Measurements from ENCODE around the gene PRAMEF11. TPM values are rescaled to one million over a fixed set of nuclear protein-coding genes. Genes with fewer than 3 reads are reported as not detected.
"Not testable (repeated sequence)": the region's sequence is repeated elsewhere in the genome, so short reads cannot be mapped to it uniquely, and the experiment has no call there.

PRAMEF11 gene
- not detected in 2 replicates for total RNA-seq

DNA sequence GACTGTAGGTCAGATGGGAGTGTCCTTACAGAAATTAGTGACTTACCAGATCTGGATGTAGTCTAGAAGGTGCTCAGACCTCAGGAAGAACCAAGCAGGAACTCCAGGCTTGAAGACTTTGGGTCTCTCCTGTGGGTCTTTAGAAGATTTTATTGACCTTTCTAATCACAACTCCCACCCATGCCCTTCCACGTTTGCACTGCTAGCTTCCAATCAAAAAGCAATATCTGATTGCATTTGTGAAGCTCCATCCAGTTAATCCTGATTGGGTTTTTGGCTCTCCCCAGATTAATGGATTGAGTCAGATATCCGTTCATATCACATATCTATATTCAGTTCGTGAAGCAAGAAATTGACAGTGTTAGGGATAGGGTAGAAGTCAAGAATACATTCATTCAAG is at the start of gene PRAMEF11:
TSS of gene PRAMEF11 (minus strand) at position 101 of the 400 bp plus-strand sequence. CDS start 2,621 bp downstream, outside the sequence.
- H3K79me2 ChIP-seq (ENCODE audit: insufficient read depth, low read length); H3K27ac ChIP-seq (ENCODE audit: low read depth, low read length); H3K4me1 ChIP-seq (ENCODE audit: insufficient read depth, low read length); H3K4me2 ChIP-seq (ENCODE audit: insufficient read depth, low read length); H3K4me3 ChIP-seq (ENCODE audit: insufficient read depth, low read length); H3K9me3 ChIP-seq (ENCODE audit: low read depth, low read length); H3K36me3 ChIP-seq (ENCODE audit: insufficient read depth, low read length); H4K20me1 ChIP-seq (ENCODE audit: insufficient read depth, low read length); H3K27me3 ChIP-seq (ENCODE audit: insufficient read depth, low read length); DNase-seq (ENCODE audit: insufficient read length, low spot score, missing footprints); H2AFZ ChIP-seq (ENCODE audit: low read length): not testable (repeated sequence)

DNA sequence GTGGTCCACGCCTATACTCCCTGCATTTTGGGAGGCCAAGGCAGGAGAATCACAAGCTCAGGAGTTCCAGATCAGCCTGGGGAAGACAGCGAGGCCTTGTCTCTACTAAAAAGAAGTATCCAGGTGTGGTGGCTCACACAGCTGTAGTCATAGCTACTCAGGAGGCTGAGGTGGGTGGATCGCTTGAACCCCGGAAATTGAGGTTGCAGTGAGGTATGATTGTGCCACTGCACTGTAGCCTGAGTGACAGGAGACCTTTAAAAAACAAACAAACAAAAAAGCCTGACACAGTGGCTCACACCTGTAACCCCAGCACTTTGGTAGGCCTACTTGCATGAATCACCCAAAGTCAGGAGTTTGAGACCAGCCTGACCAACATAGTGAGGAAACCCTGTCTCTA is 47.2 kb upstream of the PRAMEF11 start:
- H3K27me3 ChIP-seq (ENCODE audit: insufficient read depth, low read length); H4K20me1 ChIP-seq (ENCODE audit: insufficient read depth, low read length); H3K4me1 ChIP-seq (ENCODE audit: insufficient read depth, low read length); H2AFZ ChIP-seq (ENCODE audit: low read length); H3K4me2 ChIP-seq (ENCODE audit: insufficient read depth, low read length); DNase-seq (ENCODE audit: insufficient read length, low spot score, missing footprints); H3K4me3 ChIP-seq (ENCODE audit: insufficient read depth, low read length); H3K79me2 ChIP-seq (ENCODE audit: insufficient read depth, low read length); H3K9me3 ChIP-seq (ENCODE audit: low read depth, low read length); H3K36me3 ChIP-seq (ENCODE audit: insufficient read depth, low read length); H3K27ac ChIP-seq (ENCODE audit: low read depth, low read length): not testable (repeated sequence)

DNA sequence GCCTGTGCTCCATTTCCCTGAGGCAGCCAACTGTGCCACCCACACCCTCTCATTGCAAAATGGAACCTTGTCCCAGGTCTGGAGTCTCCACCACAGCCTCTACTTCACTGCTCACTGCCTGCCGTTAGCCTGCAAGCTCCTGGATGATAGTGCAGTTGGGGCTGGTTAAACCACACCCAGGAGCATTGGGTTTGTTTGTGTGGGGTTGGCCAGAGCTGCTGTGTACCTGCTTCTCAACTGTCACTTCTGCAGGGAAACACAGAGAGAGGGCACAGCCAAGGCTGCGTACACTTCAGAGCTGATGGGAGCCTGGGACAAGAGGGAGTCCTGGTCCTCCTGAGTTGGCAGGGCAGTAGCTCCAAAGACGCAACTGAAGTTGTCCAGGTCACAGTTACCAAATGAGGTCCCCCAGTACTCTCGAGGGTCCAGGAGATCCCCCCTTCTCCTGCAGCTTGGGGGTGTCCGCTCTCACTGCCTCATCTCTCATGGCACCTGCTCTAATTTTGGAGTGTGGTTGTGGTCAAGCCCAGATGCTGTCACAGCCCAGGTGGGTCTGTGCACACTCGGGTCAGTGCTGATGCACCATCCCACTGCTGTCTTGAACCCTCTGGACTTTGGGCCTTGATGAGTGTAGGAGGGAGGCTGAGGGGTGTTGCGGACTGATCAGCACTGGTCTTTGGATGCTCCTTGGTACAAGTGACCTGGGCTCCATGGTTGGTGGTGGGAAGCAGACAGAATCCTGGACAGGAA is 32.1 kb upstream of the PRAMEF11 start:
- not testable (repeated sequence) for DNase-seq (ENCODE audit: insufficient read length, low spot score, missing footprints); H3K79me2 ChIP-seq (ENCODE audit: insufficient read depth, low read length)

DNA sequence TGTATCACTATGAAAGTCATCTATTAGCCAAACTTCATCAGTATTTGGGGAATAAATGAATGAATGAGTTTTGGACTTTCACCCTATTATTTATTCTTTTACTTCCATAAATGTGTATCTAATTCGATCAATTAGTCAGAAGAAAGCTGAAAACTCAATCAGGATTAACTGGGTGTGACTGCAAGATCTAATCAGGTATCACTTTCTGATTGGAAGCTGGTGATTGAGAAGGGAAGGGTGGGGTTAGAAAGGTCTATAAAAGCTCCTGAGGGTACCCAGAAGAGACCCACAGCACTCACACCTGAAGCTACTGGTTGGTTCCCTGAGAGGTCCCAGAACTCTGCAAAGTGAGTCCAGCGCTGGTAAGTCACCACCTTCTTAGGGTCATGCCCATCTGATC is 25.6 kb upstream of the PRAMEF11 start, which contains the start of gene PRAMEF2:
TSS of gene PRAMEF2 (plus strand) at position 301 of the 400 bp plus-strand sequence. CDS start 1,924 bp downstream, outside the sequence.
- not testable (repeated sequence) for H3K4me1 ChIP-seq (ENCODE audit: insufficient read depth, low read length); H3K27ac ChIP-seq (ENCODE audit: low read depth, low read length); H3K36me3 ChIP-seq (ENCODE audit: insufficient read depth, low read length); H3K79me2 ChIP-seq (ENCODE audit: insufficient read depth, low read length); H2AFZ ChIP-seq (ENCODE audit: low read length); DNase-seq (ENCODE audit: insufficient read length, low spot score, missing footprints); H3K27me3 ChIP-seq (ENCODE audit: insufficient read depth, low read length); H3K4me2 ChIP-seq (ENCODE audit: insufficient read depth, low read length); H4K20me1 ChIP-seq (ENCODE audit: insufficient read depth, low read length); H3K9me3 ChIP-seq (ENCODE audit: low read depth, low read length); H3K4me3 ChIP-seq (ENCODE audit: insufficient read depth, low read length)

More for the DNA sequence above, 32.1 kb upstream of the PRAMEF11 start:
- H2AFZ ChIP-seq (ENCODE audit: low read length); H3K4me1 ChIP-seq (ENCODE audit: insufficient read depth, low read length); H3K9me3 ChIP-seq (ENCODE audit: low read depth, low read length); H3K36me3 ChIP-seq (ENCODE audit: insufficient read depth, low read length); H4K20me1 ChIP-seq (ENCODE audit: insufficient read depth, low read length); H3K4me3 ChIP-seq (ENCODE audit: insufficient read depth, low read length); H3K27me3 ChIP-seq (ENCODE audit: insufficient read depth, low read length); H3K27ac ChIP-seq (ENCODE audit: low read depth, low read length); H3K4me2 ChIP-seq (ENCODE audit: insufficient read depth, low read length): not testable (repeated sequence)

DNA sequence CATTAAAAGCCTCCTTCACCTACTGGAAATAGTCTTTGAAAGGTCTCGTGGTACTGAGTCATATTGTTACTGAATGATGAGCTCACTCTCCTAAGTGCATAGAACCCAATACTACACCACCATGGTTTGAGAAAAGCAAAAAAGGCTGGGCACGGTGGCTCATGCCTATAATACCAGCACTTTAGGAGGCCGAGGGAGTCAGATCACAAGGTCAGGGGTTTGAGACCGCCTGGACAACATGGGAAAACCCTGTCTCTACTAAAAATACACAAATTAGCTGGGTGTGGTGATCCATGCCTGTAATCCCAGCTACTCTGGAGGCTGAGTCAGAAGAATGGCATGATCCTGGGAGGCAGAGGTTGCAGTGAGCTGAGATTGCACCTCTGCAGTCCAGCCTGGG is 20.6 kb upstream of the PRAMEF11 start:
- Histone ChIP-seq H3K4me1 (ENCODE audit: insufficient read depth, low read length) (no peaks in the 10 kb centered on the region), H3K27me3 (ENCODE audit: insufficient read depth, low read length) (no peaks in the 10 kb centered on the region), H3K4me3 (ENCODE audit: insufficient read depth, low read length) (no peak overlapping the region), H3K4me2 (ENCODE audit: insufficient read depth, low read length) (no peak overlapping the region), H3K27ac (ENCODE audit: low read depth, low read length) (no peak overlapping the region), H3K79me2 (ENCODE audit: insufficient read depth, low read length) (no peaks in the 10 kb centered on the region), H2AFZ (ENCODE audit: low read length) (no peak overlapping the region), H4K20me1 (ENCODE audit: insufficient read depth, low read length) (no peaks in the 10 kb centered on the region), H3K9me3 (ENCODE audit: low read depth, low read length) (no peaks in the 10 kb centered on the region), H3K36me3 (ENCODE audit: insufficient read depth, low read length) (no peaks in the 10 kb centered on the region)
- TF ChIP-seq, protein P1, sequence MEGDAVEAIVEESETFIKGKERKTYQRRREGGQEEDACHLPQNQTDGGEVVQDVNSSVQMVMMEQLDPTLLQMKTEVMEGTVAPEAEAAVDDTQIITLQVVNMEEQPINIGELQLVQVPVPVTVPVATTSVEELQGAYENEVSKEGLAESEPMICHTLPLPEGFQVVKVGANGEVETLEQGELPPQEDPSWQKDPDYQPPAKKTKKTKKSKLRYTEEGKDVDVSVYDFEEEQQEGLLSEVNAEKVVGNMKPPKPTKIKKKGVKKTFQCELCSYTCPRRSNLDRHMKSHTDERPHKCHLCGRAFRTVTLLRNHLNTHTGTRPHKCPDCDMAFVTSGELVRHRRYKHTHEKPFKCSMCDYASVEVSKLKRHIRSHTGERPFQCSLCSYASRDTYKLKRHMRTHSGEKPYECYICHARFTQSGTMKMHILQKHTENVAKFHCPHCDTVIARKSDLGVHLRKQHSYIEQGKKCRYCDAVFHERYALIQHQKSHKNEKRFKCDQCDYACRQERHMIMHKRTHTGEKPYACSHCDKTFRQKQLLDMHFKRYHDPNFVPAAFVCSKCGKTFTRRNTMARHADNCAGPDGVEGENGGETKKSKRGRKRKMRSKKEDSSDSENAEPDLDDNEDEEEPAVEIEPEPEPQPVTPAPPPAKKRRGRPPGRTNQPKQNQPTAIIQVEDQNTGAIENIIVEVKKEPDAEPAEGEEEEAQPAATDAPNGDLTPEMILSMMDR (IDR thresholded peaks at IDR 0.05; ENCODE audit: extremely low read depth, low read depth, low read length): no peak
- no peak for DNase-seq (ENCODE audit: insufficient read length, low spot score, missing footprints)

DNA sequence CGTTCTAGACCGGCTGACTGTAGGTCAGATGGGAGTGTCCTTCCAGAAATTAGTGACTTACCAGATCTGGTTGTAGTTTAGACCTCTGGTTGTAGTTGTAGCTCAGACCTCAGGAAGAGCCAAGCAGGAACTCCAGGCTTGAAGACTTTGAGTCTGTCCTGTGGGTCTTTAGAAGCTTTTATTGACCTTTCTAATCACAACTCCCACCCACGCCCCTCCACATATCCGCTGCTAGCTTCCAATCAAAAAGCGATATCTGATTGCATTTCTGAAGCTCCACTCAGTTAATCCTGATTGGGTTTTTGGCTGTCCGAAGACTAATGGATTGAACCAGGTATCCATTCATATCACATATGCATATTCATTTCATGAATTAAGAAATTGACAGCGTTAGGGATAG is 17.4 kb upstream of the PRAMEF11 start, which contains the start of gene HNRNPCL1:
TSS of gene HNRNPCL1 (minus strand) at position 101 of the 400 bp plus-strand sequence. CDS start 431 bp downstream, outside the sequence.
- H3K4me3 ChIP-seq (ENCODE audit: insufficient read depth, low read length); H4K20me1 ChIP-seq (ENCODE audit: insufficient read depth, low read length); H3K27me3 ChIP-seq (ENCODE audit: insufficient read depth, low read length); H3K4me2 ChIP-seq (ENCODE audit: insufficient read depth, low read length); H3K79me2 ChIP-seq (ENCODE audit: insufficient read depth, low read length); H3K4me1 ChIP-seq (ENCODE audit: insufficient read depth, low read length); H3K27ac ChIP-seq (ENCODE audit: low read depth, low read length); H3K9me3 ChIP-seq (ENCODE audit: low read depth, low read length); H3K36me3 ChIP-seq (ENCODE audit: insufficient read depth, low read length); DNase-seq (ENCODE audit: insufficient read length, low spot score, missing footprints); H2AFZ ChIP-seq (ENCODE audit: low read length): not testable (repeated sequence)

DNA sequence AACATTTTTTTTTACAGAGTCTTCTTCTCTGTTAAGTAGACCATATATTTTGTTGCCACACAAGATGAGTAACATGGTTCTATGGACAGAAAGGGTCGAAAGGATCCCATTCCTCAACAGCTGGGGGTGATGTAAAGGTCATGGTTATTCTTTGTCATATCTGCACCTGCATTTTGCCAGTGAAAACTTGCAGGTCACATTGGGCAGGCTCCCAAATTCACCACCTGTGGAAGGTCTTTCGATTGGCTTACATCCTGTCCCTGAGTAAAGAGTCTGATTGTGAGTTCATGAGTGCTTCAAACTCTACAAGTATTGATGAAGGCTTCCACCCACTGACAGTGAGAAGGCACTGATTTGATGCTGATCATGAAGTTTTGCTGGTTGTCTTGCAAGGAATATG is 2.0 kb upstream of the PRAMEF11 start:
- not testable (repeated sequence) for H3K4me3 ChIP-seq (ENCODE audit: insufficient read depth, low read length)

DNA sequence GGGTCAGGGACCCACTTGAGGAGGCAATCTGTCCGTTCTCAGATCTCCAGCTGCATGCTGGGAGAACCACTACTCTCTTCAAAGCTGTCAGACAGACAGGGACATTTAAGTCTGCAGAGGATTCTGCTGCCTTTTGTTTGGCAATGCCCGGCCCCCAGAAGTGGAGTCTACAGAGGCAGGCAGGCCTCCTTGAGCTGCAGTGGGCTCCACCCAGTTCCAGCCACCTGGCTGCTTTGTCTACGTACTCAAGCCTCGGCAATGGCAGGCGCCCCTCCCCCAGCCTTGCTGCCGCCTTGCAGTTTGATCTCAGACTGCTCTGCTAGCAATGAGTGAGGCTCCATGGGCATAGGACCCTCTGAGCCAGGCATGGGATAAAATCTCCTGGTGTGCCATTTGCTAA is 12.1 kb downstream of the PRAMEF11 start:
- H3K36me3 ChIP-seq (ENCODE audit: insufficient read depth, low read length); H3K4me1 ChIP-seq (ENCODE audit: insufficient read depth, low read length); H3K79me2 ChIP-seq (ENCODE audit: insufficient read depth, low read length); H3K9me3 ChIP-seq (ENCODE audit: low read depth, low read length); H4K20me1 ChIP-seq (ENCODE audit: insufficient read depth, low read length); H3K4me3 ChIP-seq (ENCODE audit: insufficient read depth, low read length); H3K27me3 ChIP-seq (ENCODE audit: insufficient read depth, low read length); H2AFZ ChIP-seq (ENCODE audit: low read length); H3K27ac ChIP-seq (ENCODE audit: low read depth, low read length); DNase-seq (ENCODE audit: insufficient read length, low spot score, missing footprints); H3K4me2 ChIP-seq (ENCODE audit: insufficient read depth, low read length): not testable (repeated sequence)

More for the DNA sequence above, 2.0 kb upstream of the PRAMEF11 start:
- not testable (repeated sequence) for H3K4me2 ChIP-seq (ENCODE audit: insufficient read depth, low read length); H3K79me2 ChIP-seq (ENCODE audit: insufficient read depth, low read length); H3K36me3 ChIP-seq (ENCODE audit: insufficient read depth, low read length); DNase-seq (ENCODE audit: insufficient read length, low spot score, missing footprints); H3K4me1 ChIP-seq (ENCODE audit: insufficient read depth, low read length); H2AFZ ChIP-seq (ENCODE audit: low read length); H3K9me3 ChIP-seq (ENCODE audit: low read depth, low read length); H3K27ac ChIP-seq (ENCODE audit: low read depth, low read length); H4K20me1 ChIP-seq (ENCODE audit: insufficient read depth, low read length); H3K27me3 ChIP-seq (ENCODE audit: insufficient read depth, low read length)

All from osteoblast (primary cell).